Measurements from ENCODE around the gene FAM53A.

DNA sequence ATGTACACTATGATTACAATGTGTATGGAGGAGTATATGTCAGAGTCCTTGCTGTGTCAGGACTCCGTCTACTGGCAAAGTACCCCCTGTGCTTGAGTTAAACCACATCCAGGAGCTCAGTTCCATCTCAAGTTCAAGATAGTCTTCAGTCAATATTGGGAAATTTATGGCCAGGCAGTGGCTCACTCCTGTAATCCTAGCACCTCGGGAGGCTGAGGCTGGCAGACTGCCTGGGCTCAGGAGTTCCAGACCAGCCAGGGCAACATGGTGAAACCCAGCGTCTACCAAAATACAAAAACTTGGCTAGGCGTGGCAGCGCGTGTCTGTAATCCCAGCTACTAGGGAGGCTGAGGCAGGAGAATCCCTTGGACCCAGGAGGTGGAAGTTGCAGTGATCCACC, 22.2 kb upstream of the FAM53A start:
- TF ChIP-seq, protein P1, sequence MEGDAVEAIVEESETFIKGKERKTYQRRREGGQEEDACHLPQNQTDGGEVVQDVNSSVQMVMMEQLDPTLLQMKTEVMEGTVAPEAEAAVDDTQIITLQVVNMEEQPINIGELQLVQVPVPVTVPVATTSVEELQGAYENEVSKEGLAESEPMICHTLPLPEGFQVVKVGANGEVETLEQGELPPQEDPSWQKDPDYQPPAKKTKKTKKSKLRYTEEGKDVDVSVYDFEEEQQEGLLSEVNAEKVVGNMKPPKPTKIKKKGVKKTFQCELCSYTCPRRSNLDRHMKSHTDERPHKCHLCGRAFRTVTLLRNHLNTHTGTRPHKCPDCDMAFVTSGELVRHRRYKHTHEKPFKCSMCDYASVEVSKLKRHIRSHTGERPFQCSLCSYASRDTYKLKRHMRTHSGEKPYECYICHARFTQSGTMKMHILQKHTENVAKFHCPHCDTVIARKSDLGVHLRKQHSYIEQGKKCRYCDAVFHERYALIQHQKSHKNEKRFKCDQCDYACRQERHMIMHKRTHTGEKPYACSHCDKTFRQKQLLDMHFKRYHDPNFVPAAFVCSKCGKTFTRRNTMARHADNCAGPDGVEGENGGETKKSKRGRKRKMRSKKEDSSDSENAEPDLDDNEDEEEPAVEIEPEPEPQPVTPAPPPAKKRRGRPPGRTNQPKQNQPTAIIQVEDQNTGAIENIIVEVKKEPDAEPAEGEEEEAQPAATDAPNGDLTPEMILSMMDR (IDR thresholded peaks at IDR 0.05; ENCODE audit: poor library complexity), result no peak
- TF ChIP-seq EZH2 (IDR thresholded peaks at IDR 0.05; ENCODE audit: borderline replicate concordance), result no peak
